ENCODE data around the gene FGF13. TPM values are rescaled to one million over a fixed set of nuclear protein-coding genes. Genes with fewer than 3 reads are reported as not detected.
A peak's percentile ranks its signal among the peaks of the same experiment; 100 is the strongest.

The FGF13 gene
- total and polyA plus RNA-seq, 2 experiments from 2014 or later: 4.5 to 4.6 TPM

DNA sequence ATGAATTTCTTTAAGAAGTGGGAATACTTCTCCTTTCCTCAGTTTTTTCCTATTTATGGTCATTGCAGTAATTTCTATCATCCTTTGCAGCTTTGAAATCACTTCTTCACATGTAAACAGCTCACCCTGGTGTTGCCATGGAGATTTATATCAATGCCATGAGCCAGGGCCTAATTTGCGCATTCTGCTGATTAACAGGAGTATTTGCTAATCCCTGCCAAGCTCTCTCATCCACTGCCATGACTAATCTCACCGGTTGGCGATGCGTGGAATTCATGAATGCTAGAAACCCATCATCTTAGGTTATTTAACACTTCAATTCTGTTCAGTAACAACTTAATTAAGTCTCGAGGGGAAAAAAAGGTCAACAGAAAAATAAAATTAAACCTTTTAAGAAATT lies 11.8 kb upstream of the FGF13 start:
- 59 to 61% methylated on average over 5 of the region's 5 CpGs for WGBS, 2 experiments (ENCODE audit: low coverage in 1 of 2, low lambda C conversion rate in 2 of 2, missing lambda C conversion rate in 2 of 2)

DNA sequence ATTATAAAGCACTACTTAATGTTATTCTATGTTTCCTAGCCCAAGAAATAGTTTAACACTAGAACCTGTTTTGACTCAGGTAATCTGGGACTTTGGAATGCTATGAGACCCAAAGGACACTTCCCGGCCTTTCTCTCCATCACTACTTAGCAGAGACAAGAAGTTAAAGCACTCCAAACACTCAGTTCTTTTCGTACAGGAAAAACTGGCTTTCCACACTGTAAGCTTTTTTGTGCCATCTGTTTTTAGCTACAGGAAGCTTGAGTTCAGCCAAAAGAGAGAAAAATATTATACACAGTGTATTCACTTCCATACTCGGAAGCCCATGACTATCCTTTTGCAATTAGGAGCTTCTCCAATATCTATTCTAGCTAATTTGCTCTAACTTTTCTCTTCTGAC lies 7.9 kb upstream of the FGF13 start:
- Histone ChIP-seq H3K9ac (no peak overlapping the region), H3K36me3 (ENCODE audit: low read depth) (no peaks in the 10 kb centered on the region), H4K20me1 (ENCODE audit: insufficient read depth) (no peaks in the 10 kb centered on the region), H3K9me2 (ENCODE audit: insufficient read depth) (no peaks in the 10 kb centered on the region), H3K4me1 (ENCODE audit: insufficient read depth) (0 out of 2 replicates have a peak, but pooled peaks cover 4% of the 10 kb centered on the region), H3K27ac (no peak overlapping the region), H3K79me2 (ENCODE audit: insufficient read depth) (no peaks in the 10 kb centered on the region), H2AFZ (no peak overlapping the region), H3F3A (ENCODE audit: insufficient read depth) (no peaks in the 10 kb centered on the region), H3K27me3 (replicated peaks; ENCODE audit: insufficient read depth) (no peaks in the 10 kb centered on the region), H3K4me2 (ENCODE audit: unreplicated experiment) (no peak overlapping the region), H3K4me3 (no peak overlapping the region), H3K9me3 (ENCODE audit: low read depth) (no peaks in the 10 kb centered on the region)
- in situ Hi-C loops (cut with MboI): no loop called here
- TF ChIP-seq EZH2 (IDR thresholded peaks at IDR 0.05; ENCODE audit: insufficient read depth, poor library complexity, severe bottlenecking): no peak
- TF ChIP-seq EZH2phosphoT487 (IDR thresholded peaks at IDR 0.05; ENCODE audit: insufficient read depth, low read depth): no peak
- WGBS, 2 experiments (ENCODE audit: low coverage in 1 of 2, low lambda C conversion rate in 2 of 2, missing lambda C conversion rate in 2 of 2): 24 to 26% methylated on average over 3 of the region's 3 CpGs
- no peak for DNase-seq

More for the DNA sequence above, 11.8 kb upstream of the FGF13 start:
- no peaks in the 10 kb centered on the region for H4K20me1 ChIP-seq (ENCODE audit: insufficient read depth)
- H3K27ac ChIP-seq: no peak overlapping the region
- no peaks in the 10 kb centered on the region for H3K9me2 ChIP-seq (ENCODE audit: insufficient read depth)
- no peak overlapping the region for H3K9ac ChIP-seq
- no peaks in the 10 kb centered on the region for H3K9me3 ChIP-seq (ENCODE audit: low read depth)
- H2AFZ ChIP-seq: no peak overlapping the region
- H3K79me2 ChIP-seq (ENCODE audit: insufficient read depth): no peaks in the 10 kb centered on the region
- 0 out of 2 replicates have a peak, but pooled peaks cover 4% of the 10 kb centered on the region for H3K4me1 ChIP-seq (ENCODE audit: insufficient read depth)
- no peaks in the 10 kb centered on the region for H3K36me3 ChIP-seq (ENCODE audit: low read depth)
- no peaks in the 10 kb centered on the region for H3K27me3 ChIP-seq (replicated peaks; ENCODE audit: insufficient read depth)
- in situ Hi-C loops (cut with MboI): no loop called here
- no peaks in the 10 kb centered on the region for H3F3A ChIP-seq (ENCODE audit: insufficient read depth)
- H3K4me2 ChIP-seq (ENCODE audit: unreplicated experiment): no peak overlapping the region
- no peak overlapping the region for H3K4me3 ChIP-seq
- peak; percentile 14 for DNase-seq
- TF ChIP-seq EZH2phosphoT487 (IDR thresholded peaks at IDR 0.05; ENCODE audit: insufficient read depth, low read depth) (no peak), EZH2 (IDR thresholded peaks at IDR 0.05; ENCODE audit: insufficient read depth, poor library complexity, severe bottlenecking) (no peak)

DNA sequence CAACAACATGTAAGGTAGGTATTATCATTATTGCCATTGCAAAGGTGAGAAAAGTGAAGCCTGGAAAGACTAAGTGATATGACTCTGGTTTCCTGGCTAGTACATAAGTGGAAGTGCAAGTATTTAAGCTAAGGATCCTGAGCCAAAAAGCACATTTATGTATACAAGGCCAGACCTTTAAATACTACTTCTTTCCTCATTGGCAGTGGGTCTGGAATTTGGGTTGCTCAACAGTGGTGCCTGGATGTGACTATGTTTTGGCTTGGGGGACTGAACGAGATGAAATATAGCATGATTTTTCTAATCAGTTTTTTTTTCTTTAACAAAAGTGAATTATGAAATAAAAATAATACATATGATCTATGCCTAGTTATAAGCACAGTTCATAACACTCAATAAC lies 7.4 kb upstream of the FGF13 start:
- WGBS, 2 experiments (ENCODE audit: low coverage in 1 of 2, low lambda C conversion rate in 2 of 2, missing lambda C conversion rate in 2 of 2): 16 to 38% methylated on average over 1 of the region's 1 CpG
- DNase-seq: peak; percentile 25

DNA sequence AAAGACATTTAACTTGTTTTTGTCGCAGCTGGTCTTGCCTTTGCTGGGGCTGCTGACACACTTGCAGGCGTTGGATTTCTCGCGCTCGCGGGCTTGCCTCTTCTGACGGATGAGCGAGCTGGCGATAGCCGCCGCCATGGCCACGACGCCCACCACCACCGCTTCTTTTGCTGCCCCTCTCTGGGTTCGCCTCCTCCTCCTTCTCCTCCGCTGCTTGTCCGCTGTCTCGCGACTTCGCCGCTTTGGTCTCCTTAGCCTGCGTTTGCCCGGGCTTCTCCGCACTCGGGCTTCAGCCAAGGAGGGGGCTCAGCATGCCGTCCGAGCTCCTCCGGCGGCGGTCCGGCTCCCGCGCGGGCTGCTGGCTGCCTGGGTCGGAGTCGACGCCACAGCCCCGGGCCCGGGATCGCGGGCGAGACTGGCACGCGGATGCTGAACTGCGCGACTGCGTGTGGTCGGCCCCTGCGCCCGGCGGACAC lies 613 bp downstream of the FGF13 start:
- Histone ChIP-seq H2AFZ (peak overlapping the region; percentile 76), H3K27ac (no peak overlapping the region), H3K79me2 (ENCODE audit: insufficient read depth) (no peaks in the 10 kb centered on the region), H3K9me3 (ENCODE audit: low read depth) (no peaks in the 10 kb centered on the region), H3K27me3 (replicated peaks; ENCODE audit: insufficient read depth) (no peaks in the 10 kb centered on the region), H4K20me1 (ENCODE audit: insufficient read depth) (no peaks in the 10 kb centered on the region), H3K9ac (no peak overlapping the region), H3K4me1 (ENCODE audit: insufficient read depth) (no peaks in the 10 kb centered on the region), H3F3A (ENCODE audit: insufficient read depth) (no peaks in the 10 kb centered on the region), H3K4me3 (peak overlapping the region; percentile 70), H3K36me3 (ENCODE audit: low read depth) (no peaks in the 10 kb centered on the region), H3K9me2 (ENCODE audit: insufficient read depth) (no peaks in the 10 kb centered on the region), H3K4me2 (ENCODE audit: unreplicated experiment) (peak overlapping the region; percentile 89)
- in situ Hi-C loops (cut with MboI): no loop called here
- 0 to 1% methylated on average over 20 to 26 of the region's 51 CpGs for WGBS, 2 experiments (ENCODE audit: low coverage in 1 of 2, low lambda C conversion rate in 2 of 2, missing lambda C conversion rate in 2 of 2)
- peak; percentile 39 for DNase-seq
- TF ChIP-seq EZH2phosphoT487 (IDR thresholded peaks at IDR 0.05; ENCODE audit: insufficient read depth, low read depth): no peak
- TF ChIP-seq EZH2 (IDR thresholded peaks at IDR 0.05; ENCODE audit: insufficient read depth, poor library complexity, severe bottlenecking): no peak

More for the DNA sequence above, 7.4 kb upstream of the FGF13 start:
- in situ Hi-C loops (cut with MboI): no loop called here
- no peaks in the 10 kb centered on the region for H3K79me2 ChIP-seq (ENCODE audit: insufficient read depth)
- no peak overlapping the region for H2AFZ ChIP-seq
- no peak overlapping the region for H3K4me3 ChIP-seq
- TF ChIP-seq EZH2 (IDR thresholded peaks at IDR 0.05; ENCODE audit: insufficient read depth, poor library complexity, severe bottlenecking): no peak
- no peak for TF ChIP-seq EZH2phosphoT487 (IDR thresholded peaks at IDR 0.05; ENCODE audit: insufficient read depth, low read depth)
- 0 out of 2 replicates have a peak, but pooled peaks cover 4% of the 10 kb centered on the region for H3K4me1 ChIP-seq (ENCODE audit: insufficient read depth)
- no peaks in the 10 kb centered on the region for H3K9me3 ChIP-seq (ENCODE audit: low read depth)
- no peak overlapping the region for H3K9ac ChIP-seq
- H3K27ac ChIP-seq: no peak overlapping the region
- H4K20me1 ChIP-seq (ENCODE audit: insufficient read depth): no peaks in the 10 kb centered on the region
- no peaks in the 10 kb centered on the region for H3K36me3 ChIP-seq (ENCODE audit: low read depth)
- H3F3A ChIP-seq (ENCODE audit: insufficient read depth): no peaks in the 10 kb centered on the region
- H3K9me2 ChIP-seq (ENCODE audit: insufficient read depth): no peaks in the 10 kb centered on the region
- H3K4me2 ChIP-seq (ENCODE audit: unreplicated experiment): no peak overlapping the region
- H3K27me3 ChIP-seq (replicated peaks; ENCODE audit: insufficient read depth): no peaks in the 10 kb centered on the region

Measured in GM23248 (cell line).